Central memory CD8-positive, alpha-beta T cell (primary cell): ENCODE data around the gene ISG20.

Experiments
- ATAC-seq: fragments of 150-1000 bp; cut with Tn5 transposase; replicated peaks from 2 replicates; pipeline ENCODE4 v1.10.0; 2022; ENCODE audit warnings: mild to moderate bottlenecking, moderate FRiP score, moderate number of reproducible peaks; ENCODE audit not compliant: poor library complexity, severe bottlenecking; ENCODE audit errors: extremely low read depth
- DNase-seq, 2 donors: peaks; one replicate each; pipeline ENCODE4 v3.0.0; 2021; ENCODE audit warnings: low spot score in 2 of 2
- H3K27ac Mint-ChIP-seq: one replicate; pipeline ENCODE4 v1.8.0; 2022; ENCODE audit warnings: low read depth, mild to moderate bottlenecking, moderate library complexity, mixed read lengths
- H3K27me3 Mint-ChIP-seq: one replicate; pipeline ENCODE4 v1.8.0; 2022; ENCODE audit warnings: mixed read lengths
- H3K36me3 Mint-ChIP-seq: one replicate; pipeline ENCODE4 v1.8.0; 2022; ENCODE audit warnings: mild to moderate bottlenecking, moderate library complexity, mixed read lengths; ENCODE audit not compliant: insufficient read depth
- H3K4me1 Mint-ChIP-seq: one replicate; pipeline ENCODE4 v1.8.0; 2022; ENCODE audit warnings: mixed read lengths
- H3K4me3 Mint-ChIP-seq: one replicate; pipeline ENCODE4 v1.8.0; 2022; ENCODE audit warnings: mild to moderate bottlenecking, moderate library complexity, mixed read lengths
- H3K9me3 Mint-ChIP-seq: one replicate; pipeline ENCODE4 v1.8.0; 2022; ENCODE audit warnings: mixed read lengths

ISG20 gene

GRCh38 chr15:88646951-88647350 is 8.1 kb downstream of the ISG20 start:
- Mint-ChIP-seq H3K27me3 (no peaks in the 10 kb centered on the region), H3K4me3 (no peak overlapping the region), H3K4me1 (peaks cover 67% of the 10 kb centered on the region), H3K9me3 (no peaks in the 10 kb centered on the region), H3K27ac (peak overlapping the region; percentile 98), H3K36me3 (peaks cover 32% of the 10 kb centered on the region)
- no peak for DNase-seq
- no peak for ATAC-seq

GRCh38 chr15:88647351-88648105 is 8.7 kb downstream of the ISG20 start:
- Mint-ChIP-seq H3K9me3 (no peaks in the 10 kb centered on the region), H3K4me1 (peaks cover 61% of the 10 kb centered on the region), H3K27ac (peak overlapping the region; percentile 98), H3K36me3 (peaks cover 26% of the 10 kb centered on the region), H3K4me3 (peak overlapping the region; percentile 36), H3K27me3 (no peaks in the 10 kb centered on the region)
- no peak for ATAC-seq
- DNase-seq: no peak

GRCh38 chr15:88648357-88649214 is 9.8 kb downstream of the ISG20 start:
- H3K4me1 Mint-ChIP-seq: peaks cover 67% of the 10 kb centered on the region
- peak overlapping the region; percentile 98 for H3K27ac Mint-ChIP-seq
- ATAC-seq: no peak
- H3K4me3 Mint-ChIP-seq: peak overlapping the region; percentile 73
- peaks cover 28% of the 10 kb centered on the region for H3K36me3 Mint-ChIP-seq
- no peaks in the 10 kb centered on the region for H3K27me3 Mint-ChIP-seq
- DNase-seq: peak in 1 of 2 donors; percentile 9
- no peaks in the 10 kb centered on the region for H3K9me3 Mint-ChIP-seq

- peak; percentile 98 for ATAC-seq
- DNase-seq: peak; percentile 35 to 72
- Mint-ChIP-seq H3K9me3 (no peaks in the 10 kb centered on the region), H3K4me1 (peaks cover 60% of the 10 kb centered on the region), H3K27ac (peak overlapping the region; percentile 98), H3K4me3 (peak overlapping the region; percentile 73), H3K27me3 (no peaks in the 10 kb centered on the region), H3K36me3 (peaks cover 24% of the 10 kb centered on the region)
Observed at GRCh38 chr15:88649286-88649733, 10.5 kb downstream of the ISG20 start.

- Mint-ChIP-seq H3K27ac (peak overlapping the region; percentile 98), H3K9me3 (no peaks in the 10 kb centered on the region), H3K4me3 (peak overlapping the region; percentile 73), H3K36me3 (peaks cover 22% of the 10 kb centered on the region), H3K27me3 (no peaks in the 10 kb centered on the region), H3K4me1 (peaks cover 59% of the 10 kb centered on the region)
- DNase-seq: peak; percentile 2 to 9
- no peak for ATAC-seq
Observed at GRCh38 chr15:88649753-88650551, 11.1 kb downstream of the ISG20 start.

DNA sequence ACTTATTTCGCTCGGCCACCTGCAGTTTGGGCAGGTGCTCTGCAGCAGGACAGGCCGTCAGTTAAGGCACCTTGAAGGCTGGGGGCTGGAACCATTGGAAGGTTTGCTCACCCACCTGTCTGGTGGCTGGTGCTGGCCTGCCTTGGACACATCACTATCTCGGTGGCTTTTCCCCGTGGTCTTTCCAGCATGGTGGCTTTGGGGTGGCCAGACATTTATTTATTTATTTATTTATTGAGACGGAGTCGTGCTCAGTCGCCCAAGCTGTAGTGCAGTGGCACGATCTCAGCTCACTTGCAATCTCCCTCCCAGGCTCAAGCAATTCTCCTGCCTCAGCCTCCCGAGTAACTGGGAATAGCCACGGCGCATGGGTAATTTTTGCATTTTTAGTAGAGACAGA is 11.7 kb downstream of the ISG20 start:
- ATAC-seq (no peak), DNase-seq (peak; percentile 3)
- no peaks in the 10 kb centered on the region for H3K27me3 Mint-ChIP-seq
- H3K4me3 Mint-ChIP-seq: no peak overlapping the region
- no peaks in the 10 kb centered on the region for H3K9me3 Mint-ChIP-seq
- peak overlapping the region; percentile 78 for H3K27ac Mint-ChIP-seq
- peaks cover 61% of the 10 kb centered on the region for H3K4me1 Mint-ChIP-seq
- peaks cover 23% of the 10 kb centered on the region for H3K36me3 Mint-ChIP-seq

DNA sequence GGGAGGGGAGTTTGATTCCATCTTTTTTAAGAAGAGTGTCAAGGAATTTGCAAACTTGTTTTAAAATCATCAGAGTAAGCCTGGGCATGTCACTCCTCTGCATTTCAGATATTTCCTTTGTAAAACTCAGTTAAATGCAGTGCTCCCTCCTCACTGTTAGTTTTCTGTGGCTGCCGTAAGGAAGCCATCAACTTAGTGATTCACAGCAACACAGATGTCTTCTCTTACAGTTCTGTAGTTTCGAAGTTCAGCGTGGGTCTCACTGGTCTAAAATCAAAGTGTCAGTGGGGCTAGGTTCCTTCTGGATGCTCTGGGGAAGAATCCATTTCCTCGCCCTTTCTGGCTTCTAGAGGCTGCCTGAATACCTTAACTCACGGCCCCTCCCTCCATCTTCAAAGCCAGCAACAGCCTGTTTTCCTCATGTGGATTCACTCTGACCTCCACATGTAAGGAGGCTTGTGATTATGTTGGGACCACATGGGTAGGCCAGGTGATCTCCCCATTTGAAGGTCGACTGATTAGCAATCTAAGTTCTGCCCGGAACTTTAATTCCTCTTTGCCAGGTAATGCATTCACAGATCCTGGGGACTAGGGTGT is 12.4 kb downstream of the ISG20 start:
- Mint-ChIP-seq H3K36me3 (peaks cover 20% of the 10 kb centered on the region), H3K9me3 (no peaks in the 10 kb centered on the region), H3K4me3 (no peak overlapping the region), H3K27ac (peak overlapping the region; percentile 78), H3K4me1 (peaks cover 60% of the 10 kb centered on the region), H3K27me3 (no peaks in the 10 kb centered on the region)
- no peak for ATAC-seq
- peak in 1 of 2 donors; percentile 1 for DNase-seq

DNA sequence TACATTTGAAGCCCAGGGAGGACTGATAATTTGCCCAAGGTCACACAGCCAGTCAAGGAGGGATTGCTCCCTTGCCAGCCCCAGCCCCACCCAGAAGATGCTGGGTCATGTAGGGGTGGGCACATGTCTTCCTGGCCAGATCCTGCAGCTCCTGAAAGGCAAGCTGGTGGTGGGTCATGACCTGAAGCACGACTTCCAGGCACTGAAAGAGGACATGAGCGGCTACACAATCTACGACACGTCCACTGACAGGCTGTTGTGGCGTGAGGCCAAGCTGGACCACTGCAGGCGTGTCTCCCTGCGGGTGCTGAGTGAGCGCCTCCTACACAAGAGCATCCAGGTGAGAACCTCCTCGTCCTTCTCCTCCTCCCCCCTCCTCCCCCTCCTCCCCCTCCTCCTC is 13.2 kb downstream of the ISG20 start:
- peaks cover 20% of the 10 kb centered on the region for H3K36me3 Mint-ChIP-seq
- H3K27ac Mint-ChIP-seq: no peak overlapping the region

GRCh38 chr15:88652456-88653199 is 13.8 kb downstream of the ISG20 start:
- Mint-ChIP-seq H3K27me3 (no peaks in the 10 kb centered on the region), H3K27ac (peak overlapping the region; percentile 87), H3K9me3 (no peaks in the 10 kb centered on the region), H3K4me1 (peaks cover 55% of the 10 kb centered on the region), H3K4me3 (peak overlapping the region; percentile 36), H3K36me3 (peaks cover 19% of the 10 kb centered on the region)
- ATAC-seq: no peak
- DNase-seq: no peak

More for the DNA sequence above, 13.2 kb downstream of the ISG20 start:
- Mint-ChIP-seq H3K4me1 (peaks cover 56% of the 10 kb centered on the region), H3K9me3 (no peaks in the 10 kb centered on the region), H3K4me3 (no peak overlapping the region), H3K27me3 (no peaks in the 10 kb centered on the region)
- no peak for ATAC-seq
- peak; percentile 4 to 6 for DNase-seq

DNA sequence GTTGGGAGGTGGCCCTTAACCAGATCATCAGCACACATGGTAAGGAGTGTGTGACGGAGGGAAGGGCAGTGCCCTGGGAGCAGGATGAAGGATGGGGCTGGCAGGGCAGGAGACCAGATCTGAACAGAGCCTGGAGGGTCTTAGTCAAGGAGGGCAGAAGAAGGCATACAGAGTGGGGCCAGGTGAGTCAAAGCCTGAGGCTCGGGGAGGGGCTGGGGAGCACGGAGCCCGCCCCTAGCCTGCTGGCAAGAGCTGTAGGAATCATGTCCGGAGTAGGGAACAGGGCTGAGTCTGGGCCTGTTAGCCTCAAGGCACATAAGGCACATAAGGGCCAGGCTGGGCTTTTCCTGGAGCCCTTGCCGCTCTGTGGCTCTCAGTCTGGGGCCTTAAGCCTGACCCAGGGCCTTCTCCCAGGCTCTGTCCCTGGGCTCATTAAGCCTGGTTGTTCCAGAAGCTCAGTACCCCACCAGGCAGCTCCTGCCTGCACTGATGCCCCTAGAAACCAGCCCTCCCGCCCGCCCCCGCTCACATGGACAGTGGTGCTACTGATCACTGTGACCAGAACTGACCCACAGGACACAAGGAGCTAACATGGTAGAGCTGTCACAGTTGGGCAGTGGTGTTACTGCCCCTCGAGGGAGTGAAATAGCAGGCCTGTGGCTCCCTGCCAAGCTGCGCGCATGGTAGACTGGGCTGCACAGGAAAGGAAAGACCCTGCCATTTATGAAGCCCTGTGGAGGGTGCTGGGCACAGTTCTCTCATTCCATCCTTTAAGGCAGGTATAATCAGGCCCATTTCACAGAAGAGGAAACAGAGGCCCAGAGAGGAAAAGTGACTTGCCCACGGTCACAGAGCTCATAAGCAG is 14.6 kb downstream of the ISG20 start:
- Mint-ChIP-seq H3K4me1 (peaks cover 55% of the 10 kb centered on the region), H3K36me3 (peaks cover 17% of the 10 kb centered on the region), H3K4me3 (peak overlapping the region; percentile 36), H3K27me3 (no peaks in the 10 kb centered on the region), H3K9me3 (no peaks in the 10 kb centered on the region), H3K27ac (peak overlapping the region; percentile 87)
- DNase-seq (no peak), ATAC-seq (no peak)
